Measurements from ENCODE around the gene DOCK1. TPM values are rescaled to one million over a fixed set of nuclear protein-coding genes. Genes with fewer than 3 reads are reported as not detected.

The DOCK1 gene
- total RNA-seq, 1 experiment from 2014 or later: 16.4 TPM

GRCh38 chr10:127135844-127136577, 230.8 kb downstream of the DOCK1 start:
- DNase-seq (ENCODE audit: low read depth): no peak

GRCh38 chr10:127137391-127137790, 232.2 kb downstream of the DOCK1 start:
- no peak for DNase-seq (ENCODE audit: low read depth)

DNA sequence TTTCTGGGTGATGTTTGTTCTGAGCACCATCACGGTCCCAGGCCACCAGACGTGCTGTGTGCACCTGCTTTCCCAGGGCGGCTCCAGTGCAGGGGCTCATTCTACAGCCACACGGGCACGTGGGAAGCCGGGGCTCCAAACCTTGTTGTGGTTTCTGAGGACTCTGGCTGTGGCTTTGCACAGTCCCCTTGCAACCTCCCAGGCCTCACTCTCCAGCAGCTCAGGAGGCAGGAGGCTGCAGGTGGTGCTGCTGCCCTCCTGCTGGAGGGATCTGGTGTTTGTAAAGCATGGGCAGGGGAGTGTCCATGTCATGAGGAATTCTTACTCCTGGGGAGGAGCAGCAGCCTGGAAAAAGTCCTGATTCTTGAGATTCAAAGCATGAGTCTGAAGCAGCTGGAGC, 236.9 kb downstream of the DOCK1 start:
- DNase-seq (ENCODE audit: low read depth): no peak

DNA sequence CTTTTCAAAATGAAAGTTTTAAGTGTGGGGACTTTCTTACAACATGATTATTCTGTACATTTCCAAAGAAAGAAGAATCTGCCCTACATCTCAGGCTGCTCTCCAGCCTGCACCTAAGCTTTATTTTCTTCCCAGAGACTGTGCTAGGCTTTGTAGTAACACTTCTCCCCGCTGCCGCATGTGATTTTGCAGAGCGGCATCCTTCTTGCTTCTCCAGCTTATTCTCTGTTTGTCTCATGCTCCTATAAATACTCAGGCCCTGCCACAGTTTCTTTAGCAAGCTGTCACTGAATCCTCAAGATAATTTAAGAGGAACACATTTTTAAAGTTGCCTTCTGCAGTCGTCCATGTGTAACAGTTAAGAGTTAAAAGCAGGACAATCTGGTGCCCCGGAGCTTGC, 237.6 kb downstream of the DOCK1 start:
- DNase-seq (ENCODE audit: low read depth): no peak

GRCh38 chr10:127145173-127145572, 239.9 kb downstream of the DOCK1 start:
- peak; percentile 46 for DNase-seq (ENCODE audit: low read depth)

GRCh38 chr10:127146661-127147060, 241.4 kb downstream of the DOCK1 start:
- no peak for DNase-seq (ENCODE audit: low read depth)

GRCh38 chr10:127148066-127148932, 243.1 kb downstream of the DOCK1 start:
- DNase-seq (ENCODE audit: low read depth): peak; percentile 82

DNA sequence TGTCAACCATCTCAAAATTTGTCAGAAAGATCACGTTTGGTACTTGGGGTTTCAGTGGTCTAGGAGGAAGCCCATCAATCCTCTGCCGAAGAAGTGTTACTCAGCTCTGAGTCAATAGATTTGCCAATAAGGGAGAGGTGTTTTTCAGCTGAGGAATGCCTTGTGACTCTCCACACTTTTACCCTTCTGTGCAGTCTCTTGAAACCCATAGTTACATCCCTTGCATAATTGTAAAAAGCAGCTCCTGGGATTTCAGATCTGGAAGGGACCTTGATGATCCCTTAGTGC, 243.6 kb downstream of the DOCK1 start:
- peak; percentile 68 for DNase-seq (ENCODE audit: low read depth)

DNA sequence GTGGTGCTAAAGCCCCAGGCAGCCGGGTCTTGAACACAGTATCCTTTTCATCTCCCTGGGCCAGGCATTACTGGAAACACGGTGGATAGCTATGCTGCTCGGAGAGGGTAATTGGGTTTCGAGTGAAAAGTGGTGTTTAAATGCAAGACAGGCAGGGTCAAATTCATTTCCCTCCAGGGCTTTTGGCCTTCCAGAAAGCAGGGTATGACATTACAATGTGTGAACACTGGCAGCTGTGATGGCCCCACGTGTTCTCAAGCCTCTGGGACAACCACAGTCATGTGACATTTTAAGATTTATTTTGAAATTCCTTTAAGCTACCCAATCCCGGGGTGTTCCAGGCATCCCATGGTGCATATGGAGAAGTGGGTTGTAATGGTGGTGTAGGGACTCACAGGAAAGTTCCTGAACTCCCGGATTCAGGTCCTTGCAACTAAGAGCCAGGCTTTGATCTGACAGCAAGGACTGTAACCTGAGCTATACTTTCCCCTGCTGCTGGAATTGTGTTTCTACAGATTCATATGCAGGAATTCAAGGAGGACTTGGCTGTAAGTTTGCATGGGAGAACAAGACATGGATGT, 244.4 kb downstream of the DOCK1 start:
- peak; percentile 10 for DNase-seq (ENCODE audit: low read depth)

GRCh38 chr10:127150136-127150535, 244.9 kb downstream of the DOCK1 start:
- DNase-seq (ENCODE audit: low read depth): peak; percentile 51

DNA sequence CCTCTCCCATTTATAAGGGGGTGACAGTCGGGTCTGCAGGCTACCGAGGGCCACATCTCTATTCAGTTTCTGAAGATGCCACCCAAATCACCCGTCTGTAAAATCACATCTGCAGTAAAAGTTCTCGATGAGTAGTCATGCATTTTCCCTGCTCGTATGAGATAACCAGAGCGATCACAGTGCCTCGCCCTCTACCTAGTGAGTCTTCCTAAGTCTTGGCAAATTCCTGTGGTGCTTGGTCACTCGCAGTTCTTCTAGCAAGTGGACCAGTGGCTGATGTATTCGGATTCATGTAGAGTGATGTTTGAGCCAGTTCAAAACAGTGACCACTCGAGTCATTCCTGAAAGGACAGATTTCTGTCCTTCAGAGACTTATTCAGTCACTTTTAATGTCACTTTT, 246.3 kb downstream of the DOCK1 start:
- no peak for DNase-seq (ENCODE audit: low read depth)

GRCh38 chr10:127151981-127152699, 246.9 kb downstream of the DOCK1 start:
- DNase-seq (ENCODE audit: low read depth): no peak

- no peak for DNase-seq (ENCODE audit: low read depth)
Measured at GRCh38 chr10:127153181-127153580, 248.0 kb downstream of the DOCK1 start.

- no peak for DNase-seq (ENCODE audit: low read depth)
Measured at GRCh38 chr10:127154831-127155620, 249.8 kb downstream of the DOCK1 start.

GRCh38 chr10:127157089-127157488, 251.9 kb downstream of the DOCK1 start:
- DNase-seq (ENCODE audit: low read depth): no peak

DNA sequence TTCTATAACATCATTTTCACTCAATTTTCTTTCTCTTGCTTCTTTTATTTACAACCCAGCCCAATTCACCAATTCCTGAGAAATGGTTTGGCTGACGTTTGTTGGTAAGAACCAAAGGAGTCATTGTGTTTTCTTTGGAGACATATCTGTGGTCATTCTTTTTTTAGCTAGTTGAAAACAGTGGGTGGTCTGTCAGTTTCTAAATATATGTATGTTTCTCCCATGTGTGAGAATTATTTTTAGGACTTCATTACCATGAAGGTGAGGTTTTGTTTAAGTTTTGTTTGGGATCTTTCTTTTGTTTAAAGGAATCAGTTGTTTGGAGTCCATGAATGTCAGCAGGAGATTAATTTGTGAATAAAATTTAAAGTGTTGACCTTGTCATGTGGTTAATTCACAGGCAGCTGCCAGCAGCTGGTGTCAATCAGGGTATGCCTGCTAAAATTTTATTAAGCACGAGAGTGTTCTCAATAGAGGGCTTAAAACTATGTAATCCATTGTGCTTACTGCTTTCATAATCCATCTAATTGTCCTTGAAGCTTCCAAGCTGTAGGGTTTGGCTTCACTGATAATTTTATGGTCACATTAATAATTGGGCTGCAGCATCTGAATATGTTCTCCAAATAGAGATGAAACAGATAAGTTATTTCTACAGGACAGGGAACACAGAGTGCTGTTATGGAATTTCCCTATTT, 252.4 kb downstream of the DOCK1 start:
- no peak for DNase-seq (ENCODE audit: low read depth)

- no peak for DNase-seq (ENCODE audit: low read depth)
Measured at GRCh38 chr10:127158662-127159061, 253.4 kb downstream of the DOCK1 start.

DNA sequence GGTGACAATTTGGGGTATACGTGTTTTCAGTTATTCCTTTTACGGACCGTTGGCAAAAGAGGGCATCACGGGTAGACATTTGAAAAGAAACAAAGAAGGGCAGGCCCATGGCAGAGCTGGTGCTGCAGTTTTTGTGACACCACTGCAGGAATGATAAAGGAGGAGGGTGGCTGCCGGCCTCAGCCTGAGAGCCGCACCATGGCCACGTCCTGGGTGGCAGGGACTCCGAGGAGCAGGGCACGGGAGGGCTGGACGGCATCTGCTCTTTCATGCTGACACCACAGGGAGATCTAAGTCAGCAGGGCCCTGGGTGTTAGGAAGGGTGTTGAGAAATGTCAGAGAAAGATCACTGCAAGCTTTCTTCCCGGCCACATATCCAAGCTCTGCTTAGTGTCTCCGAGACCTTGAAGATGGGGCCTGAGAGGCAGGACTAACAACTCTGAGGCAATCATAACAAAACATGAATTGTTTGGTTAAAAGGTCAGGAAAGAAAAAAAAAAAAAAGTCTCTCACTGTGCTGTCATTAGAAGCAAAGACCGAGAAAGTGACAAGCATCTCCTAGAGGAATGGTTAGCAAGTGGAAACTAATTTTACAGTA, 254.5 kb downstream of the DOCK1 start:
- no peak for DNase-seq (ENCODE audit: low read depth)

GRCh38 chr10:127161482-127161881, 256.3 kb downstream of the DOCK1 start:
- no peak for DNase-seq (ENCODE audit: low read depth)

GRCh38 chr10:127162841-127163240, 257.6 kb downstream of the DOCK1 start:
- no peak for DNase-seq (ENCODE audit: low read depth)
